Gastrocnemius medialis (tissue), 4 donors: ENCODE results near the gene F5.
"Not testable (repeated sequence)": the region's sequence is repeated elsewhere in the genome, so short reads cannot be mapped to it uniquely, and the experiment has no call there.

Experiments
- POLR2A ChIP-seq, 2 donors: fragments of 450-650 bp; IDR thresholded peaks; one replicate each; pipeline ENCODE4 v1.6.1; 2017; ENCODE audit warnings: antibody characterized with exemption in 2 of 2, mild to moderate bottlenecking in 2 of 2, moderate library complexity in 2 of 2
- TF ChIP-seq, protein P1 (sequence below), 5 experiments: fragments of 450-650 bp in 3 of 5; fragments of 200-600 bp in 2 of 5; sonication (generic) in 2 of 5; IDR thresholded peaks in 4 of 5; conservative IDR thresholded peaks in 1 of 5; 1 replicate in 4 of 5; 2 replicates in 1 of 5; pipeline ENCODE4 v1.5.1; 2016 to 2019; ENCODE audit warnings: antibody characterized with exemption in 5 of 5, mild to moderate bottlenecking in 3 of 5, moderate library complexity in 3 of 5

GRCh38 chr1:169533528-169534190, 52.6 kb downstream of the F5 start:
- not testable (repeated sequence) for TF ChIP-seq POLR2A (IDR thresholded peaks at IDR 0.05)
- TF ChIP-seq, protein P1, sequence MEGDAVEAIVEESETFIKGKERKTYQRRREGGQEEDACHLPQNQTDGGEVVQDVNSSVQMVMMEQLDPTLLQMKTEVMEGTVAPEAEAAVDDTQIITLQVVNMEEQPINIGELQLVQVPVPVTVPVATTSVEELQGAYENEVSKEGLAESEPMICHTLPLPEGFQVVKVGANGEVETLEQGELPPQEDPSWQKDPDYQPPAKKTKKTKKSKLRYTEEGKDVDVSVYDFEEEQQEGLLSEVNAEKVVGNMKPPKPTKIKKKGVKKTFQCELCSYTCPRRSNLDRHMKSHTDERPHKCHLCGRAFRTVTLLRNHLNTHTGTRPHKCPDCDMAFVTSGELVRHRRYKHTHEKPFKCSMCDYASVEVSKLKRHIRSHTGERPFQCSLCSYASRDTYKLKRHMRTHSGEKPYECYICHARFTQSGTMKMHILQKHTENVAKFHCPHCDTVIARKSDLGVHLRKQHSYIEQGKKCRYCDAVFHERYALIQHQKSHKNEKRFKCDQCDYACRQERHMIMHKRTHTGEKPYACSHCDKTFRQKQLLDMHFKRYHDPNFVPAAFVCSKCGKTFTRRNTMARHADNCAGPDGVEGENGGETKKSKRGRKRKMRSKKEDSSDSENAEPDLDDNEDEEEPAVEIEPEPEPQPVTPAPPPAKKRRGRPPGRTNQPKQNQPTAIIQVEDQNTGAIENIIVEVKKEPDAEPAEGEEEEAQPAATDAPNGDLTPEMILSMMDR (IDR thresholded peaks at IDR 0.05 in 4 of 5, conservative IDR thresholded peaks at IDR 0.05 in 1 of 5), result not testable (repeated sequence)
